Prostate gland (tissue), 2 donors: Measurements from ENCODE around the gene SUSD1.

ENCODE experiments used
- CTCF ChIP-seq, 4 experiments: fragments of 200-600 bp in 2 of 4; fragments of 450-650 bp in 2 of 4; sonication (generic) in 2 of 4; IDR thresholded peaks; 1 replicate in 3 of 4; 2 replicates in 1 of 4; pipeline ENCODE4 v1.5.1; 2016 to 2019; ENCODE audit warnings: antibody characterized with exemption in 4 of 4, mild to moderate bottlenecking in 2 of 4, moderate library complexity in 2 of 4
- POLR2A ChIP-seq: fragments of 450-650 bp; IDR thresholded peaks from one replicate; pipeline ENCODE4 v1.6.1; 2016; ENCODE audit warnings: antibody characterized with exemption, mild to moderate bottlenecking
- POLR2AphosphoS5 ChIP-seq: sonication (generic); formaldehyde crosslinking; IDR thresholded peaks from one replicate; pipeline ENCODE4 v1.6.1; 2017; ENCODE audit warnings: antibody characterized with exemption

GRCh38 chr9:112012026-112012902, 162.8 kb downstream of the SUSD1 start:
- TF ChIP-seq CTCF (IDR thresholded peaks at IDR 0.05) (no peak), POLR2A (no peak), POLR2AphosphoS5 (peak; percentile 20)
